Activated naive CD4-positive, alpha-beta T cell (primary cell): Measurements from ENCODE around the gene WDR49.
"Not testable (repeated sequence)": the region's sequence is repeated elsewhere in the genome, so short reads cannot be mapped to it uniquely, and the experiment has no call there.

Source experiments
- DNase-seq, 4 experiments: peaks; one replicate each; lab custom pipeline; 2025; lab: John Stamatoyannopoulos, UW

The WDR49 gene

GRCh38 chr3:167614196-167614595 lies 39.5 kb downstream of the WDR49 start:
- not testable (repeated sequence) for DNase-seq

DNA sequence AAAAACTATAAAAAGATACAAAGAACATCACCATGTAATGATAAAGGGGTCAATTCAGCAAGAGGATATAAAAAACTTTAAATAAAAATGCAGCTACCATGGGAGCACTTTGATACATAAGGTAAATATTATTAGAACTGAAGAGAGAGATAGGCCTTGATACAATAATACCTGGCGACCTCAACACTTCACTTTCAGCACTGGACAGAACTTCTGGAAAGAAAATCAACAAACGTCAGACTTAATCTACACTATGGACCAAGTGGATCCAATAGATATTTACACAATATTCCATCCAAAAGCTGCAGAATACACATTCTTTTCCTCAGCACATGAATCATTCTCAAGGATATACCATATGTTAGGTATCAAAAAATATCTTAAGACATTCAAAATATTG lies 42.0 kb downstream of the WDR49 start:
- no peak for DNase-seq

- DNase-seq: no peak
Measured at GRCh38 chr3:167609156-167609555, 44.6 kb downstream of the WDR49 start.

DNA sequence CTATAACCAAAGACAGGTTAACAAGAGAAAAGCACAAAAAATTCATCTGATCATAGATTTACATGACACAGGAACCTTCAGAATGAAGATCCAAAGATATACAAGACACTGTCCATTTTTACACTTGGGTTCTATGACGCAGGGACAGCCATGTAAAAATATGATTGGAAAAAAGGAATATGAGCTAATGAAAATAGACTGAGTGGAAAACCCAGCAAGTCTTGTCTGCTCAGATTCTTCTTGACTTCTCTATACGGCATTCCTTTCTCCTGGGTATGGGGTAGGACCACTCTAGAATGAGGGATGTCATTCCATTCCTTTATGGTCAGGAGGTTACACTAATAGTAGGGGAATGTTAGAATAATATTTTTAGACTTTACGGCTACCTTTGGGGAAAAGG lies 46.9 kb downstream of the WDR49 start:
- no peak for DNase-seq

DNA sequence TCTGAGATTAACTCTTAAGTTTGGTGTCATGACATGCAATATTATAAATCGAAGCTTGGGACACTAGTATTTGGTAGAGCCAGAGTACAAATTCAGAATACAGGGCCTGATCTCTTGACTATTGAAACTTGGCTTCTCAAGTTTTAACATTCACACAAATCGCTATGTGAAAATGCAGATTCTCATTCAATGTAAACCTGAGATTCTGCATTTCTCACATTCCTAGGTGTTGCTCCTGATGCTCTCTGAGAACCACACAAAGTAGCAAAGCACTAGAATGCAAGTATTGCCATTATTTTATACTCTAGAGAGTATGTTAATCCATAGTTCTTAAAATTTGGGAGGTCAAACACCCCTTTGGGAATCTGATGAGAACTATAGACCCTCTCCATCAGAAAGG lies 47.9 kb downstream of the WDR49 start:
- DNase-seq: no peak

DNA sequence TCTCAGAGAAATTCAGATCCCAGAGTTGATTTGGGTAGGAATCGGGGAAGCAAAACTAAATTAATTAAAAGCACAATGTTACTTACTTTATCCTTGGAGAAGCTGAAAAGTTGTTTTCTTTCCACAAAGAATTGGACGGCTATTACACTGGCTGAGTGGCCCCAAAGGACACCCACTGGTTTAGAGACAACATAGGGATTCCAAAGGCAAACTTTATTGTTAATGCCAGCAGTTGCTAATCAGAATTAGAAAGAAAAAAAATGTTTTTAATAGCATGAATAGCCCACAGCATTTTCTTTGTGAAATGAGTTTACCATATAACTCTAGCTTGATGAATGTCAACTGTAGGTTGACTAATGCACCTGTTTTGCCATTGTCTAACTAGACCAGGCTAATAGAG lies 51.7 kb downstream of the WDR49 start:
- DNase-seq: no peak

DNA sequence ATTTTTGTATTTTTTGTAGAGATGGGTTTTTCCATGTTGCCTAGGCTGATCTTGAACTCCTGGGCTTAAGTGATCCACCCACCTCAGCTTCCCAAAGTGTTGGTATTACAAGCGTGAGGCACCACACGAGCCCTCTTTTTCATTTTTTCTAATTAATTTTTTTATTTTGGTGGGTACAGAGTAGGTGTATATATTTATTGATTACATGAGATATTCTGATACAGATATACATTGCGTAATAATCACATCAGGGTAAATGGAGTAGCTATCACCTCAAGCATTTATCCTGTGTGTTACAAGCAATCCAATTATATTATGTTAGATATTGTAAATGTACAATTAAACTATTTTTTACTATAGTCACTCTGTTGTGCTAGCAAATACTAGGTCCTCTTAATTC lies 66.1 kb downstream of the WDR49 start:
- DNase-seq: no peak

DNA sequence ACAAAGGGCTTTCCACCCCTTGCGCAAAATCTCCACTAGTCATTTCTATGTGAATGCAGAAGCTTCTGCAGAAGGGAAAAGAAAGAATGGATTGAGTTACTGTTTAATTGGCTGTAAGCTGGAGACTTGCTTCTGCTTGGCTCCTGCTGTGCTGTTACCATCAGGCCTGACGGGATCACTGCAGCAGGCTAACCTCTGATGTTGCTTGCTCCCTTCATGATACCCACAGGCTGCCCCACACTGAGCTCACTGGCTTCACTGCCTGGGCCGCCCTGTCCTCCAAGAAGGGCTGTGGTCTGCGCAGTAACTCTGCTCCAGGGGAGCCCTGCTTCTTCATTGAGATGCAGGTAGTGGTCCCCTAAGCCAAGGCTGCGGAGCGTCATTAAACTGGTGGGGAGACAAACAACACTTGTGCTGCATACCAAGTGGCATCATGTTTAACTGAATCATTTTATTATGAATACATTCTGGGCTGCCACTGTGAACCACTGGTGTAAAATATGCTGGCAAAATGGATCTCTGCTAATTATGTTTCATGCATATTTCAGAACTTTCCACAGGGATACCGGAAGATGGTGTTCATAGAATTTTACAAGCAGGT lies 78.6 kb downstream of the WDR49 start:
- no peak for DNase-seq

- DNase-seq: no peak
Measured at GRCh38 chr3:167572991-167573390, 80.8 kb downstream of the WDR49 start.

DNA sequence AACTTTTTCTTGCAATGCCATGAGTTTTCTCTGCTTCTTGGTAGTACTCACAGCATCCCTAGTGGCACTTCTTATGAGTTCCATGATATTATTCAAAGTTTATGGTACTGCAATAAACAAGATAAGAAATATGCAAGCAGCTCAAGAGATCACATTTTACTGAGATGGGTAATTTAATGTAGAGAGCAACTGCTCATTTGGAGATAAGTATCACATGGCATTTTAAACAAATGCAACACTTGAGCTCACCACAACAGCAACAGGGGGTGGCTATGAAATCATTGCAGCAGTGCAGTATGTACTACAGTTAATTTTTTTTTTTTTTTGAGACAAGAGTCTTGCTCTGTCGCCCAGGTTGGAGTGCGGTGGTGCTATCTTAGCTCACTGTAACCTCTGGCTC lies 85.1 kb downstream of the WDR49 start:
- DNase-seq: no peak

GRCh38 chr3:167565489-167565888 lies 88.3 kb downstream of the WDR49 start:
- DNase-seq: no peak

DNA sequence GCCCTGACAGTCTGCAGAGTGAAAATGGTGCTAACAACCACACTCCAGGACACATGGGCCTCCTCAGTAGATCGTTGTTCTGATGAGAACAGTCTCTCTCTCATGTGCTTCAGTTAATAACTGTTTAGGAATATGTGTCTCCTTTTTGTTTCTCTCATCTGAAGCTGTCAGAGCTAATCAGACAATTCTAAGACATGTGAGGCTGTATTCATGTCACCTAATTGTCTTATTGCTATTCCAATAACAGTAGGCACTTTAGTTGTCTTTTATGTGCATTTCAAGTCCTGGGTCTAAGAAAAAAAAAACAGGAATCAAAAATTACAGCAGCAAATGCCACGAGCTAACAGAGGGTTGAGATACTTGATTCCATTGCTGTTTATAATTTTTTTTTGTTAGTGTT lies 89.1 kb downstream of the WDR49 start:
- no peak for DNase-seq

DNA sequence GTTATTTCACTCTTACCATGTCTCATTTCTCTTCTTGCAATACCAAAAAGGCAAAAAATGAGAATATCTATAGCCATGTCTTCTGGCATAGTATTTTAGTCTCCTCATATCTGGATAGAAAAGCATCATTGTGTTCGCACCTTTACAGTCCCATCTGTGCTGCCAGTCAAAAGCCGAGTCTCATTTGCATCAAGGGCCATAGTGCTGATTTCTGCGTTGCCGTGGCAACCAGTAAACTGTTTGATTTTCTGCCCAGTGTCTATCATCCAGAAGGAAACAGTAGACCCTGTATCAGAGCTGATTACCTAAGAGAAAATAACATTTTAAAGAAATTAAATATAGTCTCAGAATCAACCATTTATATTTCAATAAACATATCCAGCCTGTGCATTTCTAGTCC lies 93.8 kb downstream of the WDR49 start:
- no peak for DNase-seq

DNA sequence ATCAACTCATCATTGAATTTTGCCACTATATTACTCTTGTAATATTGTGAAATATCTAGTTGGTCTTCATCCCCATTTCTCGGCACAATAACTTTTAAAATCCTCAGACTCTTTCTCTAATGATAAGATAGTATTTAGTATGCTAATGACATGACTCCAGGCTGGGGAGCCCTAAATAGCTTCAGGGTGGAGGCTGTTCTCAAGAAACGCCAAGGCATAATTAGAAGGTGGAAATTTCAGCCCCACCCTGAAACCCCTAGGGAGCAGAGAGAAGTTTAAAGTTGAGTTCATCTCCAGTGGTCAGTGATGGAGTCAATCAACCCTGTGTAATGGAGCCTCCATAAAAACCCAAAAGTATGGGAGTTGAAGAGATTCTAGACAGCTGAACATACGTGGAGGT lies 98.8 kb downstream of the WDR49 start:
- DNase-seq: no peak

- DNase-seq: no peak
Measured at GRCh38 chr3:167538081-167538480, 115.7 kb downstream of the WDR49 start.

DNA sequence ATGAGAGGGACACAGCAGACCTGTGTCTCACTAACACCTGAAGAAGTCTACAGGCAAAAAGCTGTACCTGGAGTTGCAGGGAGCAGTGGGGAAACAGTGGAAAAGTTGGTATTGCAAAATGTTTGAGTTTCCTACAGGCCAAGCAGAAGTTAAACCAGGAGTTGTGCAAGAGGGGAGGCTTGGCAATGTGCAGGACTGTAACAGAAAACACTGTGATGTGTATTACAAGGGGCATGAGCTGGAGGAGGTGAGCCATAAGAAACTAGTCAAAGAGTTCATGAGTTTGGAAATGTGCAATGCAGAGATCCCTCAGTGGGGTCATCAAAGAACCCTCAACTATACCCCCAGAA lies 132.8 kb downstream of the WDR49 start:
- no peak for DNase-seq

DNA sequence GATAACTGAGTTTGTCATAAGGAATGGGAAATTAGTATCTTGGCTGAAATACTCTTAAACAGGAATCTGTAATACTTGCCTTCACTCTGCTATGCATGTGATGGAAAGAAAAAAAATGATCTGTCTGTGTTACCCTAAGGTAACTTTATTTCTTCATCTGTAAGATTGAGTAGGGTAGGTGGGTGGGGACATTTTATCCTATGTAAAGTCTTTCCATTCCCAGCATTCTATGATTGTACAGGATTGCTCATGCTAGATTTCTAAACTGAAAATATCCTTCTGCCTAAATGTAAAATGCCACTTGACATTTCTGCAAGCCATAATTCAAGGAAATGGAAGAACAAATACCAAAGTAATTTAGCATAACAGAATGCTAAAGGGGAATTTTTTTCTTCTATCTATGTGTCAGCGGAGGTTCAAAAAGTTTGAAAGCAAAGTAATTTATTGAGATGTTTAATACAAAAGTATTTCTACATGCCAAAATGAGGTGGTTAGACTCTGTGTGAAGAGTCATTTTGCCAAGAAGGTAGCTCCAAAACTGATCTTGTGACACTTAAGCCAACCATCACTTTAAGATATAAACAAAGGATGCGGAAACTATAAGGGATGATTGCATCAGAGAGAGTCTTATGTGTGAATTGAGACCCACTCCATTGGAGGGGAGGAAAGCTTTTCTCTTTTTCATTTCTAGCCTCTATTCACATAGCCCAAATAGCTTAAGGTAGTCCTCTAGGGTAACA lies 133.3 kb downstream of the WDR49 start:
- DNase-seq: no peak

GRCh38 chr3:167507954-167508353 lies 145.8 kb downstream of the WDR49 start:
- DNase-seq: no peak

DNA sequence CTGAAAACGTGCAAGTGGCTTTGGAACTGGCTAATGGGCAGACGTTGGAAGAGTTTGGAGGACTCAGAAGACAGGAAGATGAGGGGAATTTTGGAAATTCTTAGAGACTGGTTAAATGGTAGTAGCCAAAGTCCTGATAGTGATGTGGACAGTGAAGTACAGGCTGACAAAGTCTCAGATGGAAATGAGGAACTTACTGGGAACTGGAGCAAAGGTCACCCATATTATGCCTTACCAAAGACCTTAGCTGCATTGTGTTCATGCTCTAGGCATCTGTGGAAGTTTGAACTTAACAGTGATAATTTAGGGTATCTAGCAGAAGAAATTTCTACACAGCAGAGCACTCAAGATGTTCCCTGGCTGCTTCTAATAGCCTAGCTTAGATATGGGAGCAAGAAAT lies 151.3 kb downstream of the WDR49 start:
- DNase-seq: no peak

- no peak for DNase-seq
Measured at GRCh38 chr3:167501941-167502340, 151.8 kb downstream of the WDR49 start.

DNA sequence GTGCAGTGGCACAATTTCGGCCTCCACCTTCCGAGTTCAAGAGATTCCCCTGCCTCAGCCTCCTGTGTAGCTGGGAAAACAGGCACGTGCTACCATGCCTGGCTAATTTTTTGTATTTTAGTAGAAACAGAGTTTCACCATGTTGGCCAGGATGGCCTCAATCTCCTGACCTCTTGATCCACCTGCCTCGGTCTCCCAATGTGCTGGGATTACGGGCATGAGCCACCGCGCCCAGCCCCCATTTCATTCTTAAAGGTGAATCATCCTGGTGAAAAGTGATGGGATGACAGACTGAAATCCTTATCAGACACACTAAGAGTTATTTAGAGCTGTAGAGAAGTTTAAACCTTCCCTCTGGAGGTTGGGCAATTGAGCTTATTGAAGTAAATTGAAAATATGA lies 155.8 kb downstream of the WDR49 start:
- DNase-seq: no peak

GRCh38 chr3:167493244-167493643 lies 160.5 kb downstream of the WDR49 start:
- DNase-seq: no peak

DNA sequence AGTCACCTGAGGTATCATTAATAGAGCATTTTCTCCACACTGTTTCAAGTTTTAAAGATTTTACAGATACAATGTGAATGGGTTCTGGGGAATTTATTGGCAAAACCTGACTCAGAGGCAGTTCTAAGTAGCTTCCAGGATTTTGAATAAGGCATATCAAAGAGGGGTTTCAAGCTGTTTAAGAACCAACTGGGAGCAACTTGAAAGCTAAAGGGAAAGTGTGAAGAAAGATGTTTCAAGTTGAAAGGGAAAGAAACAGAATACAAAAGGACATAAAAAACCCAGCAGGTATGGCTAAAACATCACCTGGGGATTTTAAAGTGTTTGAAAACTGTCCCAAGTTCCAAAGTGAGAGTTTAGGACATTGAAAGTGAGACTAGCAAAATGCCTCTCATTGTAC lies 162.1 kb downstream of the WDR49 start:
- no peak for DNase-seq

GRCh38 chr3:167489571-167489970 lies 164.2 kb downstream of the WDR49 start:
- DNase-seq: no peak
